Erythroblast (primary cell): ENCODE measurements around the gene DAPL1.

ENCODE experiments used
- DNase-seq, 2 experiments: peaks; one replicate each; lab custom pipeline; 2025; lab: John Stamatoyannopoulos, UW
- GATA1 ChIP-seq: IDR thresholded peaks from 2 replicates; pipeline ENCODE4 v1.6.1; 2011; ENCODE audit warnings: low read depth, mild to moderate bottlenecking, control low read depth, low read length, moderate library complexity
- POLR2A ChIP-seq: IDR thresholded peaks from 2 replicates; pipeline ENCODE4 v1.6.1; 2011; ENCODE audit warnings: mild to moderate bottlenecking, low read length

DAPL1 gene

DNA sequence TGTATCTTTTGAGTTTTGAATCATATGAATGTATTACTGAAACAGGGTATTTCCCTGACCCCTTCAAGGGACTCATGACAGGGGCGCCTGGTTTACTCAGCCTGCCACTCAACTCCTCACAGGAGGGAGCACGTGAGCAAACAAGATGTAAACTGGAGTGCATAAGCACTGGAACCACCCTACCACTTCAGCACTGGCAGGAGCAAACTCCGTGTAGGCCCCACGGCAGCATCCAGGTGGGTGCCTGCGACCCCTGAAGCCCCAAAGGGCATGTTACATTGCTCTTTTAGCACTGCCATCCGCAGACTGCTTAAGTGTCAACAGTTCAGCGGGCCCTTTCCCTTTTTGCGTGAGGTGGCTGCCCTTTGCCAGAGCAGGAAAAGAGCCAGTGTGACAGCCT lies 8.2 kb upstream of the DAPL1 start:
- DNase-seq, result no peak
- TF ChIP-seq POLR2A, result no peak
- TF ChIP-seq GATA1, result no peak

- no peak for TF ChIP-seq POLR2A
- no peak for TF ChIP-seq GATA1
Measured at GRCh38 chr2:158788951-158789350, 6.2 kb upstream of the DAPL1 start.

DNA sequence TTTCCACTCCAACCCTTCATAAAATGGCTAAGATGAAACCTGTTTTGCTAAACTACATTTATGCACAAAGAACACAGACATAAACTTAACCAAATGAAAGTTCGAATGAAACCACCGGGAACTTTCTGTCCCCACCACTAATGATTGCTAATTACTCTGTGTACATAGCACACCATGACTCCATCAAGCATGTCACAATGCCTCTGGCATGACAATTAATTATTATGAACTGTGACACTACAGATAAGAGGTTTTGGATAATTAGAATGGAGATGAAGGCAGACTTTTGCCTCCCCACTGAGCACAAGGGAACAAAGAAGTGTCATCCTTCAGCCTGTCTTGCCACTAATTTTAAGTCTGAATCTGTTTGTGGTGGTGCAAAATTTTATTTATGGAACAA lies 1.5 kb downstream of the DAPL1 start:
- TF ChIP-seq POLR2A (no peak), GATA1 (no peak)
- no peak for DNase-seq

More at GRCh38 chr2:158788951-158789350, 6.2 kb upstream of the DAPL1 start:
- DNase-seq, result no peak

DNA sequence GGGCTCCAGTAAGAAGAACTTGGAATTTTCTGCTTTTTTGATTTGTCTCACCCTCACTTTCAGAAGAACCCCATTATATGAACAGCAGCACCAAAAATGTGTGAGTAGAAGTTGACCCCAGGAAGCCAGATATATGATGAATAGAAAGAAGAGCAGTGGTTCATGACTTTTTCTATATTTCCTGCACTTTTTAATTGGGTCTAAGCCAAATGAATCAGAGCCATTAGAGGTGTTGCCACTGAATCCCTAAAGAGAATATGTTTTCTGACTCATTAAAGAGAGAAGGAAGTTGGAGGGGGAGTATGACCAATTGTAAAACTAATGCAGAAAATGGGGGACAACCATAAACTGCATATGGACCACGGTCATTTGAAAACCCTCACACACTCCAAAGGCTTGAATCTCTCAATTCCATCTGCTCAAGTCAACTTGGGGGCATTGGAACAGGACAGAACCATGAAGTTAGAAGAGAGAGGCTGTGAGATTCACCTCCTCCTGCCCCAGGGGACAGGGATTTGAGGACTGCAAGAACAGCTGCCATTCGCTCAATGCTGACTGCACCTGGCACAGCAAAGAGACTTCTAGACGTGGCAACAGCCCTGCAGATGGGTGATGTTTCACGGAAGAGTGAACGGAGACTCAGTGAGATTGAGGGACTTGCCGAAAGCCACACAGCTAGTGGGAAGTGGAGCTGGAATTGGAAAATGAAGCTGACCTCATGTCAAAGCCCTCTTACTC lies 3.0 kb downstream of the DAPL1 start:
- TF ChIP-seq POLR2A, result no peak
- TF ChIP-seq GATA1, result no peak
- no peak for DNase-seq

DNA sequence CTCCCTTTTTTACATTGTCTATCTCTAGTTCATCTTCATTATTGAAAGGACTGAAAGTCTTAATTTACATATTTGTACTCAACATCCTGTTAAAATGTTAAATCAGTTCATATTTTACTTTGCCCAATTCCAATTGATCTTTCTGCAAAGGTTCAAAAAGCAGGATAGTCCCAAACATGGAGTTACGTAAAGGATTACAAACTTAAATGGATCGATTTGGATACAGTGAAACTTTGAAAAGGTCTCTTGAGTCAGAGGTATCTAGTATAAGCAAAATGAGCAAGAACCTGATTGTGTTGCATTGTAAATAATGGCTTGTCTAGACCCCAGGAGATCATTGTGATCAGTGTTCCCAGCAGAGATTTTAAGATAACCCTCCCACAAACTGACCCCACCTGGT lies 4.1 kb downstream of the DAPL1 start:
- no peak for DNase-seq
- no peak for TF ChIP-seq GATA1
- TF ChIP-seq POLR2A, result no peak

GRCh38 chr2:158803506-158803905 lies 8.4 kb downstream of the DAPL1 start:
- no peak for DNase-seq
- no peak for TF ChIP-seq GATA1
- no peak for TF ChIP-seq POLR2A

DNA sequence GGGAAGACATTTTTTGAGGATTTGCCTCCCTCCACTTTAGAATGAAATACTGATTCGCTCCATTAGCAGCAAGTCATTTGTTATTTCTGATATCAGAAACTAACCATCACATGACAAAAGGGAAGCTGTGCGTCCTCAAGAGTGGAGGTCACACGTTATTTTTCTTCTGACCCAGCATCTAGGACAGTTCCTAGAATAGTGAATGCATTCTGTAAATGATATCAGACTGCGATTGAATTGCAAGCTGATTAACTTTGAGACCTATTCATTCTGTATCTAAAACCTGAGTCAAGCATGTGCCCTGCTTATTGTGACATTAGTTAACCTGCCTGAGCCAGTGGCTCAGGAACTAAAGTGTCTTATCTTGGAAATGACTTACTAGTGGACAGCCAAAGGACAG lies 10.1 kb downstream of the DAPL1 start:
- no peak for TF ChIP-seq POLR2A
- TF ChIP-seq GATA1, result no peak
- DNase-seq, result no peak

GRCh38 chr2:158805936-158806335 lies 10.8 kb downstream of the DAPL1 start:
- no peak for DNase-seq
- TF ChIP-seq GATA1 (no peak), POLR2A (no peak)

DNA sequence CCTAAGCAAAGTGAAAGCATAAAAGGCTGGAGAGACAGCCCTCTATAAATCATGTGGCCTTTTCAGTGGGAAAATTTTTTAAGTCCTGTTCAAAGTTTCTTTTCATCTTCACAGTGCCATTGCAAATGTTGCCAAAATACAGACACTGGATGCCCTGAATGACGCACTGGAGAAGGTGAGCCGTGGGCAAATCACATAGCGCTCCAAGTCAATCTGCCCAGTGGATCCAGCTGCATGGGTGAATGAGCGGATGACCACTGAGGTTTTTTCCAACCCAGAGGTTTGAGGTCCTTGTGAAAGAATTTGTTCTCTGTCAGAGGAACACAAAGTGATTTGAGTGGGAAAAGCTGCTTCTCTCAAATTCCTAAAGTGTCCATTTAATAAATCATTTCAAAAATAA lies 11.8 kb downstream of the DAPL1 start:
- no peak for TF ChIP-seq GATA1
- no peak for TF ChIP-seq POLR2A
- DNase-seq, result no peak

DNA sequence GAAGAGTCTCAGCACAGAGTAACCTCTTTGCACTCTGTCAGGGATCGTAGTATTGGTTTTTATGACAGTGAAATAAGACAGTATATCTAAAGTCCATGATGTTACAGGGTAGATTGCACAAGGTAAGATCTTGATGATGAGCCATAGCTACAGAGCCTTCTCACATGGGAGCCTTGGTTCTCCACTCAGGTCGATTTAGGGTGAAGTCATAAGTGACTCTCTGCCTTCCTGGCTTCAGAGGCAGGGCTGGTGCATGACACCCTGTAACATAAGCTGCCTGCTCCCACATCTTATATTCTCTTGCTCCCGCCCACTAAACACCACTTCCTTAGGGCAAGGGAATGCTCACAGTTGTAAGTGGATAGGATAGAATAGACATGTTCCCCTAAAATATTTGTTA lies 13.3 kb downstream of the DAPL1 start:
- no peak for TF ChIP-seq GATA1
- DNase-seq, result no peak

GRCh38 chr2:158809816-158810215 lies 14.7 kb downstream of the DAPL1 start:
- no peak for DNase-seq
- TF ChIP-seq POLR2A (no peak), GATA1 (no peak)

DNA sequence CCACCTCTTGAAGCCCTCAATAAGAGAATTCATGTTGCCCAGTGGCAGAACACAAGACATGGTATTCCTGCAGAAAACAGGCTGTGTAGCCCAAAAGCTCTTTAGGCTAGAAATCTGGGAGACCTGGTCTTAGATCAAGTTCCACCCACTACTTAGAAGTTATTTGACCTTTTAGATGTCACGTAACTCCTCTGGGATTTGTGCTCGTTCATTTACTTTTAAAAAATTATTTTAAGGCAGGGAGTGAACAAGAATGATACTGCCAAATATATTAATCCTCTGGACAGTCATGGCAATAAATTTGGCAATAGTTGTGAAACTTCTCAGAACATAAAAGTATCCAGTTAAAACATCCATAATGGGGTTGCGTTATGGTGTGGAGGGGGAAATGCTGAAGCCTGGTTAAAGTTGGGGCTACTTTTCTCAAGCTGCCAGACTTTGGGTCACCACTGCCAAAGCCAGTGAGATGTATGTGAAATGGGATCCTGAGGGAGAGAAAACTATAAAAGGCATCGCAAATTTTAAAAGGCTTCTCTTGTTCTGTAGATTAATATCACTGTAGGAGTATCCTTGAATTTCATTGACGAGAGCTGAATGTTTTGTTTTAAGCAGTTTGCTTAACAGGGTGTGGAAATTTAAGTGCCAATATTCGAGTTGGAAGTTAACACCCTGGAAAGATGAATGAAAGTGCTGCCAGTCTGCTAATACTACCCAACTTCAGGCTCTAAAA lies 15.8 kb downstream of the DAPL1 start:
- TF ChIP-seq POLR2A (no peak), GATA1 (no peak)
- no peak for DNase-seq

DNA sequence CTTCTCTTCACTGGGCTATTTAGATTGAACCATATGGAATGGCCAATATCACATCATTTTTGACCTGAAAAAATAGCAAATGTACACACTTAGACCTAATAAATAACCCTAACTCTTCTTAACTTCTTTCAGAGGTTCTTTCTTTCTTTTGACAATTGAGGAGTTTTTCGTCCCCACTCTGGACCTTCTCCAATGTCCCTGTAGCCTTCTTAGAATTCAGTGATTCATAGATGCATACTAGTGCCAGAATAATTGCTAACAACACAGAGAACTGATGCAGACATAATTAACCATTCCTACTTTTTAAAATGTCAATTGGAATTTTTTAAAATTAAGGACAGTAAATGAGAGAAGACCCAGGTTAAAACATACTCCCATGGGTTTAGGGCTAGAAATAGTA lies 20.0 kb downstream of the DAPL1 start:
- no peak for DNase-seq
- no peak for TF ChIP-seq GATA1
- no peak for TF ChIP-seq POLR2A

GRCh38 chr2:158815658-158816057 lies 20.5 kb downstream of the DAPL1 start:
- DNase-seq, result no peak
- TF ChIP-seq GATA1 (no peak), POLR2A (no peak)
